Measurements from ENCODE around the gene CHRNE. TPM values are rescaled to one million over a fixed set of nuclear protein-coding genes. Genes with fewer than 3 reads are reported as not detected.
"Not testable (repeated sequence)": the region's sequence is repeated elsewhere in the genome, so short reads cannot be mapped to it uniquely, and the experiment has no call there.

CHRNE gene
- total RNA-seq, 1 experiment from 2014 or later = 0.64 TPM

DNA sequence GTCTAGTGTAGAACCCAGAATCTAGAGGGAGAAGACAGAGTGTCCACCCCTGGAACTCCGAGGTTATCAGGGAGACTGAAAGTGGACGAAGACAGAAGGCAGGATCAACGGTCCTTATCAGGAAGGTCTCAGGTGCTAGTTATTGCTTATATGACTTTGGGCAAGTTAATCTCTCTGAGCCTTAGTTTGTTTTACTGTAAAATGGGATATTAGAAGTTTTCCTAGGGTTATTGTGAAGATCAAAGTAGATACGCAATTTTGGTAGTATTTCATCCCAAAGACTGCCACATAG, 38.4 kb upstream of the CHRNE start:
- no peak for DNase-seq (ENCODE audit: low read depth)

DNA sequence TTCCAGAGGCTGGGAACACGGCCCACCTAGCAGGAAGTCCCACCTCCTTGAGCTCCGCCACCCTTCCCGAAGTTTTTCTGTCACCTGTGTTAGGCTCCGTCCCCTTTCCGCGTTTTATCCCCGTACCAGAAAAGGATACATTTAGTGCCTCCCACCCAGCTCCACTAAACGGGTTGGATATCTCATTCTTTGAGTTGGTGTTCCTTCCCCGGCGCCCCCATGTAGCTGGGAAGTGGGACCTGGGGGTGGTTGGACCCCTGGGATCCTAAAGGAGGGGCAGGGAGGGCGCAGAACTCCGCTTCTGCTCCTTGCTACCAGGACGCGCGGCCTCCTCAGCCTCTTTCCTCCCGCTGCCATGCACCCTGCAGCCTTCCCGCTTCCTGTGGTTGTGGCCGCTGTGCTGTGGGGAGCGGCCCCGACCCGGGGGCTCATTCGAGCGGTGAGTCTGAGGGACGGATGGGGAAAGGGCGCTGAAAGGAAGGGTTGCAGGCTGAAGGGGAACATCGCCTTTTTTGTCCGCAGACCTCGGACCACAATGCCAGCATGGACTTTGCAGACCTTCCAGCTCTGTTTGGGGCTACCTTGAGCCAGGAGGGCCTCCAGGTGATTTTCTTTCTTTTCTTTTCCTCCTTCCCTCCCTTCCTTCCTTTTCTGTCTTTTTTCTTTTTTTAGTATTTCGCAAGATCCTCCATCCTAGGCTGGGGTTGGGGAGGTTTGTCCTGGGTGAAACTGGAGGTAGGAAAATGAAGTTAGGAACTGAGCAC, 37.8 kb upstream of the CHRNE start:
- no peak for DNase-seq (ENCODE audit: low read depth)
- in situ Hi-C loops (cut with HindIII; ENCODE audit: low pct_unique_long_range_greater_than_20kb, low sequenced_read_pairs) = no loop called here

More for the DNA sequence above, 38.4 kb upstream of the CHRNE start:
- in situ Hi-C loops (cut with HindIII; ENCODE audit: low pct_unique_long_range_greater_than_20kb, low sequenced_read_pairs) = no loop called here

DNA sequence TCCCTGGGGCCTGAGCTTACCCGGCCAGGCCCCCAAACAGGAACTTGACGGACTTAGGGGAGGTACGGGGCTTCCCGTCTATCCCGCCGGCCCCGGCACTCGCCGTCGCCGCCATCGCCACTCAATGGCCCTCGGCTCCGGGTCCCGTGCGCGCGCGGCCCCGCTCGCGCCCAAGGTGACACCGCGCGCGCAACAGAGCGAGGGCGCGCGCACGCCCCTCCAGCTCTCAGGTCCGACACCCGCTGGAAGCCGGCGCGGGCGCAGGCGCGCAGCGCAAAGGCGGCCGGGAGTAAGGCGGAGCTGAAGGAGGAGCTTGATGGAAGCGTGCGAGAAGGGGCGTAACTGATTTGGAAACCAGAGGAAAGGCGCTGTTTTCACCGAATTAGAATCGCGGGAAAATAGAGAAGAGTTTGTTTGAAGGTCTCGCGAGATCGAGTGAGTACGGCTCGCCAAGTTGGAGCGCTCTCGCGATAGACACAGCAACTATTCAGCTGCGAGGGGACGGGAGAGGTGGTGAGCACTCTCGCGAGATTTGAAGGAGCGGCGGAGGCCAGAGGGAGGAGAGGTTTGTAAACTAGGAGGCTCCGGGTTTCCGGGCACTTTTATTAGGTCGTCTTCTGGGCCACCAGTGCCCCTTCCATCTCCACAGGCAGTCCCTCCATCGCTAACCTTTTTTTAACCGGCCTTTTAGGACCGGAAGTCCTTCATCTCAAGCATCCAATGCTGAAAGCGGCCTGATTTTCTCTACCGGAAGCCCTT, 37.1 kb upstream of the CHRNE start, which contains the start of the genes RNF167 and SLC25A11:
Gene RNF167, plus strand, starts transcription at position 473 of the 759 bp plus-strand sequence. CDS start 642 bp downstream, outside the sequence.
Gene SLC25A11, minus strand, starts transcription at position 251 of the 759 bp plus-strand sequence. Its CDS starts 136 bp downstream, at position 115.
- in situ Hi-C loops (cut with HindIII; ENCODE audit: low pct_unique_long_range_greater_than_20kb, low sequenced_read_pairs) = no loop called here
- DNase-seq (ENCODE audit: low read depth) = peak; percentile 98

DNA sequence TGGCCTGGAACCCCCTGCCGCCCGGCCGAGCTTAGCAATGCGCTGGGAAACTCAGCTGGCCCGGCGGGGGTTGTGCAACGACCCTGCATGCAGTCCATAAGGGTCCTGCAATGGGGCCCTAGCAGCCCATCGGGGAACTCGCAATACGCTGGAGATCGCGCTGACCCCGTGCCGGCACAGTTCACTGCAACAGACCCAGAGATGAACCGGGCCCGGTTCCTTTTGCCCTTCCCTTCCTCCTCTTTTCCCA, 36.6 kb upstream of the CHRNE start:
- DNase-seq (ENCODE audit: low read depth) = no peak
- in situ Hi-C loops (cut with HindIII; ENCODE audit: low pct_unique_long_range_greater_than_20kb, low sequenced_read_pairs) = no loop called here

DNA sequence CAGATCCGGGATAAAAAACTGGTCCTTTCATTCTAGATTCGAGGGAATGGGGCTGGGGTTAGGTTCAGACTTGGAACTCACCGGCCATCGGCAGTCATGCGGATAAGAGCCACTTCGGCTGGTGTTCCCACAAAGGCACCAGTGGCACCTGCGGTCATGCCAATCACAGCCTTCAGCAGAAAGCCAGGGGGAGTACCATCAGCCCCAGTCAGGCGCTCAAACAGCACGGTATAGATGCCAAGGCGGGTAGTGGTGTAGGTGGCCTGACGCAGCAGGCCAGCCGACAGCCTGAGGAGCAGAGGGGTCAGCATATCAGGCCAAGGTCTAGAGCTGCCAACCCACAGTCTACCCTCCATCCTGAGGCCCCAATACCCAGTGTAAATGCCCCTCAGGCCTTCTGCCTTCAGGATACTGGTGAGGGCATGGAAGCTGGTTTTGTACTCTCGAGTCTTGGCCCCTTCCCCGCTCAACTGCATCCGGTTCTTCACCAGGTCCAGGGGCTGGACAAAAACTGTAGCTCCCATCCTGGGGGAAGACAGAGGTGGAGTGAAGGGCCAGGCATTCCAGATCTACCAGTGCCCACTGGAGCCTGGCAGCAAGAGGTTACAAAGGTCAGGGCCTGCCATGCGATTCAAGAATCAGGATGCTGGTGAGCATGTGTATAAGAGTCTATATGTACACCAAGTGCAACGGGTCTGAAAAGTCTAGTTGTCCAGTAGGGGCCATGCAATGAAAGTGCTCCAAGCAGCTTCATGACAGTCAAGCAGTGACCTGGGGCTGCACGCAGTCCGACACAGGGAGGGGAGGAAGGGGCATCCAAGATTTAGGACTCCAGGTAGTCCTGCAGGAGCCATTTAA, 36.0 kb upstream of the CHRNE start:
- in situ Hi-C loops (cut with HindIII; ENCODE audit: low pct_unique_long_range_greater_than_20kb, low sequenced_read_pairs) = no loop called here
- no peak for DNase-seq (ENCODE audit: low read depth)

DNA sequence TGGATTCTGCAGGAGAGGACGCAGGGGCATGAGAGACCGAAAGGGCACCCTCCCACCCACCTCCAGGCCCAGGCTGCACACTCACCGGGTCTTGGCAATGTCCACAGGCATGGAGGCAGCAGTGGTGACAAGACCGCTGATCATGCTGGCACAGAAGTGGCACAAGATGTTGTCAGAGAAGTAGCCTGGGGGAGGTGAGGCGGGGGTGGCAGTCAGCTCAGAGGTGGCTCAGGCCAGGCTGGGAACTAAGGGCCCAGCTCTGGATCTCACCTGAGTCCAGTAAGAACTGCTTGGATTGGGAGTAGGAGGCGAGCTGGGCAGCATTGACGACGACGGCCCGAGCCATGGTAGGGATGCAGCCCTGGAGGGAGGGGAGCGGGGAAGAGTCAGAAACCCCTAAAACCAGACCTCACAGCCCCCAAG, 35.2 kb upstream of the CHRNE start:
- in situ Hi-C loops (cut with HindIII; ENCODE audit: low pct_unique_long_range_greater_than_20kb, low sequenced_read_pairs) = no loop called here

DNA sequence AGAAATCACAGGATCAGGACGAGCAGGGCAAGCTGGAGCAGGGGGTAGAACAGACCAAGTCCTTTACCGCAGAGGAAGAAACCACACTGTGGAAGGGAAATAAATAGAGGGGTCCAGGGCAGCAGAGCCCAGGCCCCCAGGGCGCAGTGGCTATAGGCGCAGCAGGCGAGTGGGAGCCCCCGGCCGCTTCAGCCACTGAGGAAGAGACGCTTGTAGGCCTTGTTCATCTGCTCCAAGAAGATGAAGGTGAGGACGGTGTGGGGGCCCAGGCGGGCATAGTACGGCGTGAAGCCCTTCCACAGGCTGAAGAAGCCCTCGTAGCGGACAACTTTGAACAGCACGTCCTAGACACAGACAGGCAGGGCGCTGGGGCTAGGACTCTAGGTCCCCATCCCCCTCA, 34.7 kb upstream of the CHRNE start:
- in situ Hi-C loops (cut with HindIII; ENCODE audit: low pct_unique_long_range_greater_than_20kb, low sequenced_read_pairs) = no loop called here
- no peak for DNase-seq (ENCODE audit: low read depth)

More for the DNA sequence above, 35.2 kb upstream of the CHRNE start:
- DNase-seq (ENCODE audit: low read depth) = no peak

DNA sequence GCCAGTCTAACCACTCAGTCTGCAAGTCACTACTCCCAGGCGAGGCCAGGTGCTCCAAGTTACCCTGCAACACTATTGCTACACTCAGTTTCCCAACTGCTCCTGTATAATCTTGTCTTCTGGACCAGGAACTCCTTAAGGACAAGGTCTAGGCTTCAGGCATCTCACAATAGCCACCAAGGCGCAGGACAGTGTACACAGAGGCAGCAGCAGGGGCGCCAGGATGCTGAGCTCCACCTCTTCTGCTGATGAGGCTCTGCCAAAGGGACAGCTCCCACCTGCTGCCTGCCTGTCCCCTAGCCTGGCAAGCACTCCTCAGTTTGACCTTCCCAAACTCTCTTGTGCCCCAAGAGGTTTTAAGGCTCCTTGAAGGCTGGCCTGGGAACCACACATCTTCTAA, 33.5 kb upstream of the CHRNE start:
- in situ Hi-C loops (cut with HindIII; ENCODE audit: low pct_unique_long_range_greater_than_20kb, low sequenced_read_pairs) = no loop called here
- no peak for DNase-seq (ENCODE audit: low read depth)

DNA sequence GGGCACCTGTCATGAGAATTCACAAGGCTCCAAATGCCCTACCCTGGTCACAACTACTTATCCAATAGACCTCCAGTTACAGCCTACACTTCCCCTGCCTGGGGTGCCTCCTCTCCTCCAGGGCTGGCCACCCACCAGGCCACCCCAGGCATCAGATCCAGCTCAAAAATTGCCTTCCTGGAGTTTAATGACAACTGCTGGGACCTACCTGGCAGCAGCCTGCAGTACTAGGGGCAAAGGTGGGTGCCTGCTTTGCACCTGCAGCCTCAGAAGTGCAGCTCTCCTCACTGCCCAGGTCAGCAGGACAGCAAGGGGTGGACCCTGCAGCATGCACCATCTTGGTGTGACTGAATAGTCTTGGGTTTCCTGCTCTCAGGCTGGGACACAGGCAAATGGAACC, 32.8 kb upstream of the CHRNE start:
- DNase-seq (ENCODE audit: low read depth) = no peak
- in situ Hi-C loops (cut with HindIII; ENCODE audit: low pct_unique_long_range_greater_than_20kb, low sequenced_read_pairs) = no loop called here

DNA sequence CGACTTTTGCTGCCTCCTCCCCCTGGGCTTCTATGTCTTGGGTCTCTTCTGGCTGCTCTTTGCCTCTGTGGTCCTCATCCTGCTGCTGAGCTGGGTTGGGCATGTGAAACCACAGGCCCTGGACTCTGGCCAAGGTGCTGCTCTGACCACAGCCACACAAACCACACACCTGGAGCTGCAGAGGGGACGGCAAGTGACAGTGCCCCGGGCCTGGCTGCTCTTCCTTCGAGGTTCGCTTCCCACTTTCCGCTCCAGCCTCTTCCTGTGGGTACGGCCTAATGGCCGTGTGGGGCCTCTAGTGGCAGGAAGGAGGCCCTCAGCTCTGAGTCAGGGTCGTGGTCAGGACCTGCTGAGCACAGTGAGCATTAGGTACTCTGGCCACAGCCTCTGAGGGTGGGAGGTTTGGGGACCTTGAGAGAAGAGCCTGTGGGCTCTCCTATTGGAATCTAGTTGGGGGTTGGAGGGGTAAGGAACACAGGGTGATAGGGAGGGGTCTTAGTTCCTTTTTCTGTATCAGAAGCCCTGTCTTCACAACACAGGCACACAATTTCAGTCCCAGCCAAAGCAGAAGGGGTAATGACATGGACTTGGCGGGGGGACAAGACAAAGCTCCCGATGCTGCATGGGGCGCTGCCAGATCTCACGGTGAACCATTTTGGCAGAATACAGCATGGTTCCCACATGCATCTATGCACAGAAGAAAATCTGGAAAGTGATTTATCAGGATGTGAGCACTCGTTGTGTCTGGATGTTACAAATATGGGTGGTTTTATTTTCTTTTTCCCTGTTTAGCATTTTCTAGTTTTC, 31.5 kb upstream of the CHRNE start:
- in situ Hi-C loops (cut with HindIII; ENCODE audit: low pct_unique_long_range_greater_than_20kb, low sequenced_read_pairs) = no loop called here
- DNase-seq (ENCODE audit: low read depth) = peak; percentile 48

DNA sequence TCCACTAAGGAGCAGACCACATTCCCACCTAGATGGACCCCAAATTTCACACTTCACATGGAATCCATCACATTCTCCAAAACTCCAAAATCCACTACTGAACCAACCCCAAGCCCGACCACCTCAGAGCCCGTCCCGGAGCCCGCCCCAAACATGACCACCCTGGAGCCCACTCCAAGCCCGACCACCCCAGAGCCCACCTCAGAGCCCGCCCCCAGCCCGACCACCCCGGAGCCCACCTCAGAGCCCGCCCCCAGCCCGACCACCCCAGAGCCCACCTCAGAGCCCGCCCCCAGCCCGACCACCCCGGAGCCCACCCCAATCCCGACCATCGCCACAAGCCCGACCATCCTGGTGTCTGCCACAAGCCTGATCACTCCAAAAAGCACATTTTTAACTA, 30.7 kb upstream of the CHRNE start:
- DNase-seq (ENCODE audit: low read depth) = no peak
- in situ Hi-C loops (cut with HindIII; ENCODE audit: low pct_unique_long_range_greater_than_20kb, low sequenced_read_pairs) = no loop called here

DNA sequence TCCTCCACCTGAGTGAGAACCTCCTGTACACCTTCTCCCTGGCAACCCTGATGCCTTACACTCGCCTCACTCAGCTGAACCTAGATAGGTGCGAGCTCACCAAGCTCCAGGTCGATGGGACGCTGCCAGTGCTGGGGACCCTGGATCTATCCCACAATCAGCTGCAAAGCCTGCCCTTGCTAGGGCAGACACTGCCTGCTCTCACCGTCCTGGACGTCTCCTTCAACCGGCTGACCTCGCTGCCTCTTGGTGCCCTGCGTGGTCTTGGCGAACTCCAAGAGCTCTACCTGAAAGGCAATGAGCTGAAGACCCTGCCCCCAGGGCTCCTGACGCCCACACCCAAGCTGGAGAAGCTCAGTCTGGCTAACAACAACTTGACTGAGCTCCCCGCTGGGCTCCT, 29.9 kb upstream of the CHRNE start:
- in situ Hi-C loops (cut with HindIII; ENCODE audit: low pct_unique_long_range_greater_than_20kb, low sequenced_read_pairs) = no loop called here
- no peak for DNase-seq (ENCODE audit: low read depth)

DNA sequence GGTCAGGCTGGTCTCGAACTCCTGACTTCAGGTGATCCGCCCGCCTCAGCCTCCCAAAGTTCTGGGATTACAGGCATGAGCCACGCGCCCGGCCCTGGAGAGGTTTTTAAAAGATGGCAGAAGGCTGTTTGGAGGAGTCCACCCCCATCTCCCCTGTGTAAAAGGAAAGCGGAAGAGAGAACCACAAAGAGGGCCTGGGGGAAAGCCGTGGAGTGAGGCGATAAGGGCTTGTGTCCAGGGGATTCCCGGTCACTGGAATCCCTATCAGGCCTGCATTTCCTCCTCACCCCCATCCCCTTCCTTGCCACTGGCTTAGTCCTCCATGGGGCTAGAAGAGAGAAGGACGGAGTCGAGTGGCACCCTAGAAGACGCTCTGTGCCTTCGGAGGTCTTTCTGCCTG, 29.1 kb upstream of the CHRNE start, which contains the start of gene GP1BA:
Gene GP1BA, plus strand, starts transcription at position 315 of the 400 bp plus-strand sequence. CDS start 328 bp downstream, outside the sequence.
- in situ Hi-C loops (cut with HindIII; ENCODE audit: low pct_unique_long_range_greater_than_20kb, low sequenced_read_pairs) = no loop called here
- no peak for DNase-seq (ENCODE audit: low read depth)

DNA sequence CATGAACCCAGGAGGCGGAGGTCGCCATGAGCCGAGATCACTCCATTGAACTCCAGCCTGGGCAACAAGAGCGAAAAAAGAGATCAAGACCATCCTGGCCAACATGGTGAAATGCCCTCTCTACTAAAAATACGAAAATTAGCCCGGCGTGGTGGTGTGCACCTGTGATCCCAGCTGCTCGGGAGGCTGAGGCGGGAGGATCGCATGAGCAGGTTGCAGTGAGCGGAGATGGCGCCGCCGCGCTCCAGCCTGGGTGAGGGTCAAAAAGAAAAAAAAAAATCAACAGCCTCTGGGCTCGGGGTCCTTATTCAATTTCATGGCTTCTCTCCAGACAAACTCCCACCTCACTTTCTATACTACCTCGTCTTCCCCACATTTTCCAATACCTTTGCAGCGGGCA, 26.0 kb upstream of the CHRNE start:
- in situ Hi-C loops (cut with HindIII; ENCODE audit: low pct_unique_long_range_greater_than_20kb, low sequenced_read_pairs) = no loop called here
- DNase-seq (ENCODE audit: low read depth) = no peak

DNA sequence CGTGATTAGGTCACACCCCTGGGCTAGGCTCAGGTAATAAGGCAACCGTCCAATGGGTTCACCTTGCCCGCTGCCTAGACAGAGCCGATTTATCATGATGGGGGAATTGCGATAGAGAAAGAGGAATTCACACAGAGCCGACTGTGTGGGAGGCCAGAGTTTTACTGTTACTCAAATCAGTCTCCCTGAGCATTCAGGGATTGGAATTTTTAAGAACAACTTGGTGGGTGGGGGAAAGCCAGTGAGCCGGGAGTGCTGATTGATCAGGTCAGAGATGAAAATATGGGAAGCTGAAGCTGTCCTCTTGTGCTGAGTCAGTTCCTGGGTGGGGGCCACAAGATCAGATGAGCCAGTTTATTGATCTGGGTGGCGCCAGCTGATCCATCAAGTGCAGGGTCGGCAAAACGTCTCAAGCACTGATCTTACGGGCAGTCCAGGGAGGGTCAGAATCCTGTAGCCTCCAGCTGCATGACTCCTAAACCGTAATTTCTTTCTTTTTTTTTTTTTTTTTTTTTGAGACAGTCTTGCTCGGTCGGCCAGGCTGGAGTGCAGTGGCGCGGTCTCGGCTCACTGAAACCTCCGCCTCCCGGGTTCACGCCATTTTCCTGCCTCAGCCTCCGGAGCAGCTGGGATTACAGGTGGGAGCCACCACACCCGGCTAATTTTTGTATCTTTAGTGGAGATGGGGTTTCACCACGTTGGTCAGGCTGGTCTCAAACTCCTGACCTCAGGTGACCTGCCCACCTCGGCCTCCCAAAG, 23.9 kb upstream of the CHRNE start:
- not testable (repeated sequence) for DNase-seq (ENCODE audit: low read depth)

DNA sequence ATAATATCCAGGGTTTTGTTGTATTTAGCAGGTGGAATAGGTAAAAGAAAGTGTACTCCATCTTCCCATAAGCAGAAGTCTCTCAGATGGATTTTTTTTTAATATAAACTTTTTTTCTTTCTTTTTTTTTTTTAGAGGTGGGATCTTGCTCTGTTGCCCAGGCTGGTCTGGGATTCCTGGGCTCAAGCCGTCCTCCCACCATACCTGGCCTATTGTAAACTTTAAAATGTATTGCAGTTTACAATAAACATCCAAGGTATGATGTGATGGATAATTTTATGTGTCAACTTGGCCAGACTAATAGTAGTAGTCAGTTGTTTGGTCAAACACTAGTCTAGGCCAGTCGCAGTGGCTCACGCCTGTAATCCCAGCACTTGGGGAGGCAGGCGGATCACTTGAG, 18.4 kb upstream of the CHRNE start:
- in situ Hi-C loops (cut with HindIII; ENCODE audit: low pct_unique_long_range_greater_than_20kb, low sequenced_read_pairs) = no loop called here
- DNase-seq (ENCODE audit: low read depth) = no peak

More for the DNA sequence above, 23.9 kb upstream of the CHRNE start:
- in situ Hi-C loops (cut with HindIII; ENCODE audit: low pct_unique_long_range_greater_than_20kb, low sequenced_read_pairs) = not testable (repeated sequence)

DNA sequence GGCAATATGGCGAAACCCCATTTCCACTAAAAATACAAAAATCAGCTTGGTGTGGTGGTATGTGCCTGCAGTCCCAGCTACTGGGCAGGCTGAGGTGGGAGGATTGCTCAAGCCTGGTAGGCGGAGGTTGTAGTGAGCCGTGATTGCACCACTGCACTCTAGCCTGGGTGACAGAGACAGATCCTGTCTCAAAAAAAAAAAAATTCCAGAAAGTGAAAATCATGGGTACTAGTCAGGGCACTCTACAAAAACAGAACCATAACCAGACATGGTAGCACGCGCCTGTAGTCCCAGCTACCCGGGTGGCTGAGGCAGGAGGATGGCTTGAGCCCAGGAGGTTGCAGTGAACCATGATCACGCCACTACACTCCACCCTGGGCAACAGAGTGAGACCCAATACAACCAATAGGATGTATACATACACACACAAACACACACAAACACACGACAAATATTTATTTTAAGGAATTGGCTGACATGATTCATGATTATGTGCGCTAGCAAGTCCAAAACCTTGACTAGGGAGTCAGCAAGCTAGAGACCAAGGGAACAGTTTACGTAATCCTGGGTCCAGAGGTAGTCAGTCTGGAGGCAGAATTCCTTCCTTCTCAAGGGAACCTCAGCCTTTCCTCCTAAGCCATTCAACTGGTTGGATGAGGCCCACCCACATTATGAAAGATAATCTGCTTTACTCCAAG, 17.6 kb upstream of the CHRNE start:
- in situ Hi-C loops (cut with HindIII; ENCODE audit: low pct_unique_long_range_greater_than_20kb, low sequenced_read_pairs) = no loop called here
- DNase-seq (ENCODE audit: low read depth) = no peak

Measured in Caki2 (cell line).